WTC11 (cell line): ENCODE data around the gene NTF3.

Experiments used
- ATF3 ChIP-seq: sonication (generic); formaldehyde crosslinking; conservative IDR thresholded peaks from 2 replicates; pipeline ENCODE4 v1.8.1; 2022; ENCODE audit warnings: mild to moderate bottlenecking, missing genetic modification reagents
- FOXP1 ChIP-seq: sonication (generic); formaldehyde crosslinking; IDR thresholded peaks from 2 replicates; pipeline ENCODE4 v1.8.0; 2022; ENCODE audit warnings: missing genetic modification reagents, mild to moderate bottlenecking, moderate library complexity, borderline replicate concordance
- JAZF1 ChIP-seq: fragments of 250-450 bp; sonication (Bioruptor Pico); IDR thresholded peaks from 2 replicates; pipeline ENCODE4 v1.9.0; 2021; ENCODE audit warnings: moderate library complexity, mild to moderate bottlenecking, inconsistent platforms
- NFYB ChIP-seq: sonication (generic); formaldehyde crosslinking; conservative IDR thresholded peaks from 2 replicates; pipeline ENCODE4 v1.8.0; 2022; ENCODE audit warnings: low read depth, missing genetic modification reagents
- SP1 ChIP-seq: sonication (generic); formaldehyde crosslinking; conservative IDR thresholded peaks from 2 replicates; pipeline ENCODE4 v1.8.1; 2022; ENCODE audit warnings: missing genetic modification reagents
- ZBTB43 ChIP-seq: sonication (generic); formaldehyde crosslinking; IDR thresholded peaks from 2 replicates; pipeline ENCODE4 v1.8.1; 2023; ENCODE audit warnings: mild to moderate bottlenecking, missing genetic modification reagents
- TF ChIP-seq, protein P1 (sequence below): fragments of 200-600 bp; IDR thresholded peaks from 2 replicates; pipeline ENCODE4 v1.8.0; 2022; ENCODE audit warnings: antibody characterized with exemption
- TF ChIP-seq, protein P2 (sequence below): sonication (generic); formaldehyde crosslinking; IDR thresholded peaks from 2 replicates; pipeline ENCODE4 v1.8.1; 2023; ENCODE audit warnings: mild to moderate bottlenecking, missing genetic modification reagents

GRCh38 chr12:5395443-5396271 is 36.3 kb upstream of the NTF3 start:
- TF ChIP-seq ATF3 (CRISPR knock-in tag) (no peak), NFYB (CRISPR knock-in tag) (no peak), JAZF1 (CRISPR knock-in tag) (no peak), ZBTB43 (CRISPR knock-in tag) (no peak), FOXP1 (CRISPR knock-in tag) (no peak), SP1 (CRISPR knock-in tag) (no peak)
- TF ChIP-seq, protein P1, sequence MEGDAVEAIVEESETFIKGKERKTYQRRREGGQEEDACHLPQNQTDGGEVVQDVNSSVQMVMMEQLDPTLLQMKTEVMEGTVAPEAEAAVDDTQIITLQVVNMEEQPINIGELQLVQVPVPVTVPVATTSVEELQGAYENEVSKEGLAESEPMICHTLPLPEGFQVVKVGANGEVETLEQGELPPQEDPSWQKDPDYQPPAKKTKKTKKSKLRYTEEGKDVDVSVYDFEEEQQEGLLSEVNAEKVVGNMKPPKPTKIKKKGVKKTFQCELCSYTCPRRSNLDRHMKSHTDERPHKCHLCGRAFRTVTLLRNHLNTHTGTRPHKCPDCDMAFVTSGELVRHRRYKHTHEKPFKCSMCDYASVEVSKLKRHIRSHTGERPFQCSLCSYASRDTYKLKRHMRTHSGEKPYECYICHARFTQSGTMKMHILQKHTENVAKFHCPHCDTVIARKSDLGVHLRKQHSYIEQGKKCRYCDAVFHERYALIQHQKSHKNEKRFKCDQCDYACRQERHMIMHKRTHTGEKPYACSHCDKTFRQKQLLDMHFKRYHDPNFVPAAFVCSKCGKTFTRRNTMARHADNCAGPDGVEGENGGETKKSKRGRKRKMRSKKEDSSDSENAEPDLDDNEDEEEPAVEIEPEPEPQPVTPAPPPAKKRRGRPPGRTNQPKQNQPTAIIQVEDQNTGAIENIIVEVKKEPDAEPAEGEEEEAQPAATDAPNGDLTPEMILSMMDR = no peak
- TF ChIP-seq, protein P2, sequence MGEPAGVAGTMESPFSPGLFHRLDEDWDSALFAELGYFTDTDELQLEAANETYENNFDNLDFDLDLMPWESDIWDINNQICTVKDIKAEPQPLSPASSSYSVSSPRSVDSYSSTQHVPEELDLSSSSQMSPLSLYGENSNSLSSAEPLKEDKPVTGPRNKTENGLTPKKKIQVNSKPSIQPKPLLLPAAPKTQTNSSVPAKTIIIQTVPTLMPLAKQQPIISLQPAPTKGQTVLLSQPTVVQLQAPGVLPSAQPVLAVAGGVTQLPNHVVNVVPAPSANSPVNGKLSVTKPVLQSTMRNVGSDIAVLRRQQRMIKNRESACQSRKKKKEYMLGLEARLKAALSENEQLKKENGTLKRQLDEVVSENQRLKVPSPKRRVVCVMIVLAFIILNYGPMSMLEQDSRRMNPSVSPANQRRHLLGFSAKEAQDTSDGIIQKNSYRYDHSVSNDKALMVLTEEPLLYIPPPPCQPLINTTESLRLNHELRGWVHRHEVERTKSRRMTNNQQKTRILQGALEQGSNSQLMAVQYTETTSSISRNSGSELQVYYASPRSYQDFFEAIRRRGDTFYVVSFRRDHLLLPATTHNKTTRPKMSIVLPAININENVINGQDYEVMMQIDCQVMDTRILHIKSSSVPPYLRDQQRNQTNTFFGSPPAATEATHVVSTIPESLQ = no peak
